Subcutaneous abdominal adipose tissue (tissue), 5 donors: ENCODE measurements around the gene SSTR5.

Source experiments
- H3K27ac ChIP-seq: one replicate; pipeline ENCODE4 v1.7.0; 2013; ENCODE audit warnings: low read depth, mild to moderate bottlenecking, inconsistent platforms, low read length, moderate library complexity
- H3K27me3 ChIP-seq, 5 donors: one replicate each; pipeline ENCODE4 v1.7.0; 2013; ENCODE audit warnings: low read length in 5 of 5, inconsistent platforms in 1 of 5; ENCODE audit not compliant: control insufficient read depth in 5 of 5, insufficient read depth in 4 of 5
- H3K36me3 ChIP-seq, 5 donors: one replicate each; pipeline ENCODE4 v1.7.0; 2013; ENCODE audit warnings: low read length in 5 of 5; ENCODE audit not compliant: control insufficient read depth in 5 of 5, insufficient read depth in 5 of 5
- H3K4me1 ChIP-seq, 5 donors: one replicate each; pipeline ENCODE4 v1.7.0; 2013; ENCODE audit warnings: low read length in 5 of 5, mild to moderate bottlenecking in 3 of 5, moderate library complexity in 1 of 5; ENCODE audit not compliant: control insufficient read depth in 5 of 5, insufficient read depth in 5 of 5
- H3K4me3 ChIP-seq, 5 donors: one replicate each; pipeline ENCODE4 v1.7.0; 2013; ENCODE audit warnings: low read length in 5 of 5, low read depth in 1 of 5
- H3K9ac ChIP-seq, 5 donors: one replicate each; pipeline ENCODE4 v1.7.0; 2013; ENCODE audit warnings: low read length in 5 of 5, mild to moderate bottlenecking in 4 of 5, moderate library complexity in 3 of 5
- H3K9me3 ChIP-seq, 5 donors: one replicate each; pipeline ENCODE4 v1.7.0; 2013; ENCODE audit warnings: low read length in 5 of 5; ENCODE audit not compliant: control insufficient read depth in 5 of 5
- donor health status: healthy.
- donor health status: healthy.
- donor health status: healthy.
- donor health status: healthy.
- donor health status: healthy.

Gene SSTR5

GRCh38 chr16:1047123-1047522 is 25.4 kb upstream of the SSTR5 start:
- H3K4me1 ChIP-seq: peaks cover 0 to 23% (median 6%) of the 10 kb centered on the region in 5 donors
- H3K4me3 ChIP-seq: no peak overlapping the region
- peaks cover 0 to 3% (median 0%) of the 10 kb centered on the region in 5 donors for H3K9me3 ChIP-seq
- H3K27ac ChIP-seq: no peak overlapping the region
- H3K27me3 ChIP-seq: peaks cover 26 to 43% (median 32%) of the 10 kb centered on the region in 5 donors
- no peaks in the 10 kb centered on the region for H3K36me3 ChIP-seq
- H3K9ac ChIP-seq: no peak overlapping the region

GRCh38 chr16:1047801-1048200 is 24.7 kb upstream of the SSTR5 start:
- H3K9ac ChIP-seq: no peak overlapping the region
- peaks cover 23 to 43% (median 33%) of the 10 kb centered on the region in 5 donors for H3K27me3 ChIP-seq

GRCh38 chr16:1048442-1049112 is 24.0 kb upstream of the SSTR5 start:
- Histone ChIP-seq H3K27me3 (peaks cover 21 to 46% (median 32%) of the 10 kb centered on the region in 5 donors), H3K4me1 (peaks cover 0 to 23% (median 6%) of the 10 kb centered on the region in 5 donors), H3K9me3 (no peaks in the 10 kb centered on the region), H3K27ac (no peak overlapping the region), H3K9ac (no peak overlapping the region), H3K36me3 (no peaks in the 10 kb centered on the region), H3K4me3 (no peak overlapping the region)

More at GRCh38 chr16:1047801-1048200, 24.7 kb upstream of the SSTR5 start:
- no peaks in the 10 kb centered on the region for H3K9me3 ChIP-seq
- no peak overlapping the region for H3K4me3 ChIP-seq
- no peak overlapping the region for H3K27ac ChIP-seq
- H3K36me3 ChIP-seq: no peaks in the 10 kb centered on the region
- peaks cover 0 to 23% (median 6%) of the 10 kb centered on the region in 5 donors for H3K4me1 ChIP-seq

GRCh38 chr16:1049113-1049975 is 23.2 kb upstream of the SSTR5 start:
- H3K27ac ChIP-seq: no peak overlapping the region
- peaks cover 17 to 45% (median 30%) of the 10 kb centered on the region in 5 donors for H3K27me3 ChIP-seq
- peaks cover 0 to 23% (median 6%) of the 10 kb centered on the region in 5 donors for H3K4me1 ChIP-seq
- no peak overlapping the region for H3K9ac ChIP-seq
- H3K9me3 ChIP-seq: no peaks in the 10 kb centered on the region
- no peaks in the 10 kb centered on the region for H3K36me3 ChIP-seq
- H3K4me3 ChIP-seq: no peak overlapping the region

- Histone ChIP-seq H3K36me3 (no peaks in the 10 kb centered on the region), H3K27ac (no peak overlapping the region), H3K4me3 (no peak overlapping the region), H3K9ac (no peak overlapping the region), H3K27me3 (peaks cover 11 to 43% (median 25%) of the 10 kb centered on the region in 5 donors), H3K9me3 (no peaks in the 10 kb centered on the region), H3K4me1 (peaks cover 0 to 21% (median 6%) of the 10 kb centered on the region in 5 donors)
These were observed 22.6 kb upstream of the SSTR5 start for GRCh38 chr16:1049976-1050247.

- peaks cover 5 to 42% (median 19%) of the 10 kb centered on the region in 5 donors for H3K27me3 ChIP-seq
These were observed 22.0 kb upstream of the SSTR5 start for GRCh38 chr16:1050516-1050915.

GRCh38 chr16:1050921-1051320 is 21.6 kb upstream of the SSTR5 start:
- peaks cover 4 to 42% (median 18%) of the 10 kb centered on the region in 5 donors for H3K27me3 ChIP-seq
- no peak overlapping the region for H3K9ac ChIP-seq

More at GRCh38 chr16:1050516-1050915, 22.0 kb upstream of the SSTR5 start:
- H3K9ac ChIP-seq: no peak overlapping the region
- H3K27ac ChIP-seq: no peak overlapping the region
- H3K36me3 ChIP-seq: no peaks in the 10 kb centered on the region
- H3K4me3 ChIP-seq: no peak overlapping the region
- H3K4me1 ChIP-seq: peaks cover 0 to 15% (median 6%) of the 10 kb centered on the region in 5 donors
- H3K9me3 ChIP-seq: no peaks in the 10 kb centered on the region

GRCh38 chr16:1051446-1051845 is 21.1 kb upstream of the SSTR5 start:
- Histone ChIP-seq H3K36me3 (no peaks in the 10 kb centered on the region), H3K4me3 (no peak overlapping the region), H3K27ac (no peak overlapping the region), H3K9me3 (peaks cover 0 to 6% (median 3%) of the 10 kb centered on the region in 5 donors), H3K9ac (no peak overlapping the region), H3K27me3 (peaks cover 4 to 40% (median 15%) of the 10 kb centered on the region in 5 donors), H3K4me1 (peaks cover 0 to 13% (median 6%) of the 10 kb centered on the region in 5 donors)

More at GRCh38 chr16:1050921-1051320, 21.6 kb upstream of the SSTR5 start:
- H3K36me3 ChIP-seq: no peaks in the 10 kb centered on the region
- H3K27ac ChIP-seq: no peak overlapping the region
- peaks cover 0 to 1% (median 0%) of the 10 kb centered on the region in 5 donors for H3K9me3 ChIP-seq
- no peak overlapping the region for H3K4me3 ChIP-seq
- peaks cover 0 to 13% (median 6%) of the 10 kb centered on the region in 5 donors for H3K4me1 ChIP-seq

- Histone ChIP-seq H3K27ac (no peak overlapping the region), H3K4me1 (peaks cover 0 to 12% (median 6%) of the 10 kb centered on the region in 5 donors), H3K4me3 (no peak overlapping the region), H3K9me3 (peaks cover 0 to 12% (median 3%) of the 10 kb centered on the region in 5 donors), H3K9ac (no peak overlapping the region), H3K27me3 (peaks cover 4 to 31% (median 18%) of the 10 kb centered on the region in 5 donors), H3K36me3 (no peaks in the 10 kb centered on the region)
These were observed 19.8 kb upstream of the SSTR5 start for GRCh38 chr16:1052721-1053120.

- Histone ChIP-seq H3K9me3 (peaks cover 0 to 12% (median 3%) of the 10 kb centered on the region in 5 donors), H3K9ac (no peak overlapping the region), H3K27ac (no peak overlapping the region), H3K4me3 (no peak overlapping the region), H3K27me3 (peaks cover 3 to 27% (median 16%) of the 10 kb centered on the region in 5 donors), H3K36me3 (no peaks in the 10 kb centered on the region), H3K4me1 (peaks cover 0 to 8% (median 3%) of the 10 kb centered on the region in 5 donors)
These were observed 19.4 kb upstream of the SSTR5 start for GRCh38 chr16:1053121-1053521.
